ENCODE measurements around the gene SHBG. TPM values are rescaled to one million over a fixed set of nuclear protein-coding genes. Genes with fewer than 3 reads are reported as not detected.
"Not testable (repeated sequence)": the region's sequence is repeated elsewhere in the genome, so short reads cannot be mapped to it uniquely, and the experiment has no call there.

SHBG gene
- total RNA-seq, 2 donors from 2014 or later, result 0.63 TPM; not detected in 1

DNA sequence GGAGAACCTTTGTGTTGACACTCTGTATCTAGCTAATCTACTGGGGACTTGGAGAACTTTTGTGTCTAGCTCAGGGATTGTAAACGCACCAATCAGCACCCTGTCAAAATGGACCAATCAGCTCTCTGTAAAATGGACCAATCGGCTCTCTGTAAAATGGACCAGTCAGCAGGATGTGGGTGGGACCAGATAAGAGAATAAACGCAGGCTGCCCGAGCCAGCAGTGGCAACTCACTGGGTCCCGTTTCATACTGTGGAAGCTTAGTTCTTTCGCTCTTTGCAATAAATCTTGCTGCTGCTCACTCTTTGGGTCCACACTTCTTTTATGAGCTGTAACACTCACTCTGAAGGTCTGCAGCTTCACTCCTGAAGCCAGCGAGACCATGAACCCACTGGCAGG, 11.7 kb downstream of the SHBG start:
- not testable (repeated sequence) for H3K27me3 Mint-ChIP-seq (ENCODE audit: low read depth); H3K36me3 Mint-ChIP-seq (ENCODE audit: insufficient read depth in 2 of 2); H3K9me3 Mint-ChIP-seq; H3K27ac Mint-ChIP-seq; ATAC-seq (replicated peaks in 1 of 2); H3K4me1 Mint-ChIP-seq (ENCODE audit: low read depth)
- DNase-seq, result peak in 1 of 2 donors; percentile 29
- H3K4me3 Mint-ChIP-seq, result peak overlapping the region; percentile 51 to 71

GRCh38 chr17:7644775-7645174, 14.8 kb downstream of the SHBG start:
- ATAC-seq (replicated peaks in 1 of 2) (peak in 1 of 2 donors; percentile 45), DNase-seq (no peak)
- H3K4me3 Mint-ChIP-seq, result no peak overlapping the region
- peaks cover 9% of the 10 kb centered on the region for H3K27me3 Mint-ChIP-seq (ENCODE audit: low read depth)
- no peaks in the 10 kb centered on the region for H3K36me3 Mint-ChIP-seq (ENCODE audit: insufficient read depth in 2 of 2)
- H3K9me3 Mint-ChIP-seq, result no peaks in the 10 kb centered on the region
- no peak overlapping the region for H3K27ac Mint-ChIP-seq
- peaks cover 10% of the 10 kb centered on the region for H3K4me1 Mint-ChIP-seq (ENCODE audit: low read depth)

GRCh38 chr17:7646457-7646856, 16.5 kb downstream of the SHBG start:
- no peak overlapping the region for H3K4me3 Mint-ChIP-seq
- DNase-seq (no peak), ATAC-seq (replicated peaks in 1 of 2) (no peak)
- no peaks in the 10 kb centered on the region for H3K36me3 Mint-ChIP-seq (ENCODE audit: insufficient read depth in 2 of 2)
- peaks cover 26% of the 10 kb centered on the region for H3K27me3 Mint-ChIP-seq (ENCODE audit: low read depth)
- no peak overlapping the region for H3K27ac Mint-ChIP-seq
- peaks cover 26% of the 10 kb centered on the region for H3K4me1 Mint-ChIP-seq (ENCODE audit: low read depth)
- no peaks in the 10 kb centered on the region for H3K9me3 Mint-ChIP-seq

DNA sequence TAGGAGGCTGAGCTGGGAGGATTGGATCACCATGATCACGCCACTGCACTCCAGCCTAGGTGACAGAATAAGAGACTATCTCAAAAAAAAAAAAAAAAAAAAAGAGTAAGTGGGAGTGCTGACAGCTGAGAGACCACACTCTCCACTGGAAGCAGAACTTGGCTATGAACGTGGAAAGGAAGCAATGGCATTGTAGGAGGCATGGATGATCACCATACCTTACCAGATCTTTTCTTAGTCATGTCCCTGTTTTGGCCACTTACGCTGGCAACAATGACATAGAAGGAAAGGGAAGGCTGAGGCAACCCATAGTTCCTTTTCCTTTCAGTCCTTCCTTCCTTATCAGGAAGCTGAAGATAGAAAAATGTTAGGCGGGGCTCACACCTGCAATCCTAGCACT, 17.1 kb downstream of the SHBG start:
- H3K27ac Mint-ChIP-seq, result no peak overlapping the region
- no peaks in the 10 kb centered on the region for H3K36me3 Mint-ChIP-seq (ENCODE audit: insufficient read depth in 2 of 2)
- peaks cover 22% of the 10 kb centered on the region for H3K4me1 Mint-ChIP-seq (ENCODE audit: low read depth)
- H3K4me3 Mint-ChIP-seq, result no peak overlapping the region
- DNase-seq, result no peak
- no peak for ATAC-seq (replicated peaks in 1 of 2)
- peaks cover 31% of the 10 kb centered on the region for H3K27me3 Mint-ChIP-seq (ENCODE audit: low read depth)
- no peaks in the 10 kb centered on the region for H3K9me3 Mint-ChIP-seq

GRCh38 chr17:7650509-7651096, 20.7 kb downstream of the SHBG start, which contains the start of gene ATP1B2:
Gene ATP1B2, plus strand, starts transcription at chr17:7650926. Its CDS starts 593 bp downstream, at chr17:7651519.
- H3K27me3 Mint-ChIP-seq (ENCODE audit: low read depth), result peaks cover 48% of the 10 kb centered on the region
- peak within 1 kb of the TSS; percentile 1 for H3K27ac Mint-ChIP-seq
- DNase-seq, result peak; percentile 72 to 84
- peaks cover 17% of the 10 kb centered on the region for H3K4me1 Mint-ChIP-seq (ENCODE audit: low read depth)
- H3K4me3 Mint-ChIP-seq, result peak within 1 kb of the TSS; percentile 85 to 96
- ATAC-seq (replicated peaks in 1 of 2), result peak; percentile 90 to 92
- H3K36me3 Mint-ChIP-seq (ENCODE audit: insufficient read depth in 2 of 2), result no peaks in the 10 kb centered on the region
- H3K9me3 Mint-ChIP-seq, result no peaks in the 10 kb centered on the region

GRCh38 chr17:7651097-7651664, 21.2 kb downstream of the SHBG start:
- Mint-ChIP-seq H3K4me1 (ENCODE audit: low read depth) (peaks cover 17% of the 10 kb centered on the region), H3K36me3 (ENCODE audit: insufficient read depth in 2 of 2) (no peaks in the 10 kb centered on the region), H3K9me3 (no peaks in the 10 kb centered on the region), H3K27me3 (ENCODE audit: low read depth) (peaks cover 45% of the 10 kb centered on the region), H3K4me3 (peak overlapping the region; percentile 85 to 96), H3K27ac (no peak overlapping the region)
- peak; percentile 4 to 8 for ATAC-seq (replicated peaks in 1 of 2)
- no peak for DNase-seq

DNA sequence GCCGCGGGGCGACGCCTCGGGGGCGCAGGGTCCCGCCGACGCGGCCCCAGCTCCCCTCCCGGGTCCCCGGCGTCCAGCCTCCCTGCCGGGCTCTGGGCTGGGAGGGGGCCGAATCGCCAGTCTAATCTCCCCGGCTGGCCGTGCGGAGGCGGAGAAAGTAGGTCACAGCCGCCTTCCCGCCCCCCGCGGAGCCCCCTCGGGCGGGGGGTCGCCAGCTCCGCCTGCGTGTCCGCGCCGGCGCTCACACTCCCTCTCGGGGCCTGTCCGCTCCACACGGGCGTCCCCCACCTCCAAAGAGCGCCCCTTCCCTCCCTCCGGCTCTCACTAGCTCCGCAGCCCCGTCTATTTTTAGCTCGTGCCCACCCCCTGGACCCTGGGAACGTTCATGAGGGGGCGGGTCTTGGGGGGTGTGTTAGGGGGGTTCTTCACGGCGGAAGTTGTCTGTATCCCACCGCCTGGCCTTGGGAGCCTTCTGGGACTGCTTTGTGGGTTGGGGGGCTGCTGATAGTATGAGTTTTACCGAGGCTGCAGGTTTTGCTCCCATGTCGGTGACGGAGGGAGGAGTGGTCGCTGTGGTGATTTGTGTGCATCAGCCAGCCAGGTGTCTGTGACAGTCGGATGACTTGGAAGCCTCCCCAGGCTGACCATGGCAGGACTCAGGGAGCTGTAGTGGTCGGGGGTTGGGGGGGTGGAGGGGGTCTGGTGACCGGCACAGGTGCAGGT, 21.9 kb downstream of the SHBG start:
- Mint-ChIP-seq H3K36me3 (ENCODE audit: insufficient read depth in 2 of 2) (no peaks in the 10 kb centered on the region), H3K27ac (no peak overlapping the region), H3K27me3 (ENCODE audit: low read depth) (peaks cover 42% of the 10 kb centered on the region), H3K4me1 (ENCODE audit: low read depth) (peaks cover 17% of the 10 kb centered on the region), H3K9me3 (no peaks in the 10 kb centered on the region), H3K4me3 (peak overlapping the region; percentile 33 to 85)
- ATAC-seq (replicated peaks in 1 of 2) (no peak), DNase-seq (no peak)

DNA sequence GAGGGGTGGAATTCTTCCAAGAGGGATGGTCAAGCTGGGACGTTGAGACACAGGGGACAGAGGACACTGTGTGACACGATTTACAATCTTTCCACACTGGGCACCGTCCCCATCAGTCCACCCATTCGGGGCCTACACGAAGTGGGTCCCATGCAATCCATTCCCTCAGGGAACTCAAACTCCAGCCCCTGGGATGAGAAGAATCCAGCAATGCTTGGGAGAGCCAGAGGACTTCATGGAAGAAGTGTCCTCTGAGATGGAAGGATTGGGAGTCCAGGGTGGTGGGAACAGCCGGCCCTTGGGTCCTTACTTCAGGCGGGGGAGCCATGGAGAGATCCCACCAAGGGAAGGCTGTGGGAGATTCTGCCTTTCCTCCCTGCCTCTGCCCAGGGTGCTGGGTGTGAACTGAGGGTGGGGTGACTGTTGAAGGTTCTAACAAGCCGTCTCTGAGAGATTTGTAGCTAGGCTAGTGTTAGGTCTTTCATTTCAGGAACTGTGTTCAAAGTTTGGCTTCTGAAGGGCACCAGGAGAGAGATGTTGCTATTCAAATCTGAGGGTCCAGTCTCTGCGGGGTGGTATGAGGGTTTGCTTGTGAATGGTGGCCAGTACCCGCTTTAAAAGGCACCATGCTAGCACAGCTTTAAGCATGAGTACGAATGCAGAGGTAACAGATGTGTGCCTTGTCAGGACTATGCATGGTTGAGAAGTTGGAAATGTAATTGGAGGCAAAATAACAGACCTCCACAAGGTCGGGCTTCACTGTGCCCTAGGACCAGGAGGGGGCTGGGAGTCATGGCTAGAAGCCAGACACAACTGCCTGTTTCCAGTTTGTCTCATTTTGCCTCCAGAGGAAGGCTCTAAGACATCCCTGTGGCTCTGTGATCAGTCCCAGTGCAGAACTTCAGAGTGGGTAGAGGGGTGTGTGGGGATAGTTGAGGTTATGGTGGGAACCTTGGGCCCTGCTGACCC, 22.7 kb downstream of the SHBG start:
- H3K27me3 Mint-ChIP-seq (ENCODE audit: low read depth), result peaks cover 42% of the 10 kb centered on the region
- no peak for ATAC-seq (replicated peaks in 1 of 2)
- no peaks in the 10 kb centered on the region for H3K9me3 Mint-ChIP-seq
- no peak overlapping the region for H3K27ac Mint-ChIP-seq
- no peaks in the 10 kb centered on the region for H3K36me3 Mint-ChIP-seq (ENCODE audit: insufficient read depth in 2 of 2)
- no peak for DNase-seq
- no peak overlapping the region for H3K4me3 Mint-ChIP-seq
- peaks cover 17% of the 10 kb centered on the region for H3K4me1 Mint-ChIP-seq (ENCODE audit: low read depth)

GRCh38 chr17:7654832-7655540, 25.1 kb downstream of the SHBG start:
- Mint-ChIP-seq H3K9me3 (no peaks in the 10 kb centered on the region), H3K36me3 (ENCODE audit: insufficient read depth in 2 of 2) (no peaks in the 10 kb centered on the region), H3K27me3 (ENCODE audit: low read depth) (peaks cover 37% of the 10 kb centered on the region), H3K4me1 (ENCODE audit: low read depth) (peaks cover 14% of the 10 kb centered on the region), H3K4me3 (no peak overlapping the region), H3K27ac (no peak overlapping the region)
- DNase-seq (no peak), ATAC-seq (replicated peaks in 1 of 2) (no peak)

DNA sequence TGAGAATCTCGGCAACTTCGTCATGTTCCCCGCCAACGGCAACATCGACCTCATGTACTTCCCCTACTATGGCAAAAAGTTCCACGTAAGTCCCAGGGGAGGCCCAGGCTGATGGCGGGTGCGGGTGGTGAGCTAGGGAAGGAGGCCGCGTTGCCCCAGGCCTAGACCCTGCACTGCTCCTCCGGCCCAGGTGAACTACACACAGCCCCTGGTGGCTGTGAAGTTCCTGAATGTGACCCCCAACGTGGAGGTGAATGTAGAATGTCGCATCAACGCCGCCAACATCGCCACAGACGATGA, 25.6 kb downstream of the SHBG start:
- H3K27ac Mint-ChIP-seq, result no peak overlapping the region
- H3K4me1 Mint-ChIP-seq (ENCODE audit: low read depth), result peaks cover 8% of the 10 kb centered on the region
- H3K27me3 Mint-ChIP-seq (ENCODE audit: low read depth), result peaks cover 32% of the 10 kb centered on the region
- no peak for ATAC-seq (replicated peaks in 1 of 2)
- H3K9me3 Mint-ChIP-seq, result no peaks in the 10 kb centered on the region
- DNase-seq, result no peak
- no peaks in the 10 kb centered on the region for H3K36me3 Mint-ChIP-seq (ENCODE audit: insufficient read depth in 2 of 2)
- no peak overlapping the region for H3K4me3 Mint-ChIP-seq

DNA sequence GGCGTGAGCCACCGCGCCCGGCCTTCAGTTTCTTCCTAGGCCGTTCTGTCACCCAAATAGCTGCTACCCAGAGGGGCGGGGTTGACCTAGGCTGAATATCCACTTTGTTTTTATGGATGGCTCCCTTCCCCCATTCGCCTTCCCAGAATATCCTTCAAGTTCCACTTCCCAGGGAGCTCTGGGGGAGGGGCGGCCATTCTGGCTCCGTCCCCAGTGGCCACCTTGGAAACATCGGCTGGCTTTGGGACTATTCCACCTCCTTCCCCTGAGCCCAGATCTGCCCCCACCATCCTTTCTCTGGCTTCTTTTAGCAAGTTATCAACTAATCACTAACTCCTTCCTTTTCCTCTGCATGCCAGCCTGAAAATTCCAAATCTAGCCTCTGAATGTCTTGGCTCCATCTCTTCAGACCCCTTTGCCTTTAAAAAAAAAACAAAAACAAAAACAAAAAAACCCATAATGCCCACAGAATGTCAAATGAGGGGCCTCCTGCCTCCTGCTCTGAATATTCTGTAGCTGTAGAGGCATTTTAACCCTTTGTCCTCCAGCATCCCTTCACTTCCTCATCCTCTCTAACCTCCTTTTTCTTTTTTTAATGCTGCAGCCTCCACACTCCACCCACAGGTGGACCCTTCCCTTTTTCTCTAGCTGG, 27.1 kb downstream of the SHBG start:
- Mint-ChIP-seq H3K36me3 (ENCODE audit: insufficient read depth in 2 of 2) (no peaks in the 10 kb centered on the region), H3K27me3 (ENCODE audit: low read depth) (peaks cover 17% of the 10 kb centered on the region), H3K27ac (no peak overlapping the region), H3K4me3 (no peak overlapping the region), H3K4me1 (ENCODE audit: low read depth) (no peaks in the 10 kb centered on the region), H3K9me3 (no peaks in the 10 kb centered on the region)
- DNase-seq (no peak), ATAC-seq (replicated peaks in 1 of 2) (no peak)

Data from activated T-cell treated with anti-CD3 and anti-CD28 coated beads, Interleukin-2, amount 50 U/mL, for 72 hours (primary cell).